ENCODE data around the gene PRSS23. TPM values are rescaled to one million over a fixed set of nuclear protein-coding genes. Genes with fewer than 3 reads are reported as not detected.

PRSS23 gene
- polyA plus RNA-seq, 1 donor from 2014 or later: 3.6 TPM

DNA sequence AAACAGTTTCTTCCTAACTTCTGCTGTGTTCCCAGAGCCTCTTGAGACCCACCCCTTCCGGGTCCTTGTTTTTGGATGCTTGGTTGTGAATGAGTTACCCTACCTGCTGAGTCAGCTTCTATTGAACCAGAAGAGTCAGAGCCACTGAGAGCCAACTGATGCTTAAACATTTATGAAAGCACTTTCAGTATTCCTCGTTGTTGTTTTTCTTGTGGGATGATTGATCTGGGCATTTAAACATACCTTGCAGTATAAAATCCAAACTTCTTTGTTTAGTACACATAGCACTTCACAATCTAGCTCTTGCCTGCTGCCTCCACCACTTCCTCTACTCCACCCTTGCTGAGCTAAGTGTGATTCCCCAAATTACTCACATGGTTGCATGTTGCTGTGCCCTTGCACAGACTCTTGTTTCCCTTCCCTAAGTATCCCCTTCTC lies 5.5 kb downstream of the PRSS23 start:
- H3F3A ChIP-seq (ENCODE audit: insufficient read depth, low read length, poor library complexity, severe bottlenecking): no peaks in the 10 kb centered on the region
- no peaks in the 10 kb centered on the region for H4K20me1 ChIP-seq (ENCODE audit: insufficient read depth)
- no peak overlapping the region for H3K4me3 ChIP-seq (ENCODE audit: low read length)
- no peak overlapping the region for H3K27ac ChIP-seq (ENCODE audit: low read length)
- H3K9me3 ChIP-seq (ENCODE audit: low read length): no peaks in the 10 kb centered on the region
- H3K27me3 ChIP-seq (ENCODE audit: insufficient read depth, low read depth, low read length): no peaks in the 10 kb centered on the region
- peaks cover 47% of the 10 kb centered on the region for H3K79me2 ChIP-seq (replicated peaks; ENCODE audit: insufficient read depth, low read length)
- H3K9ac ChIP-seq (ENCODE audit: low read length): no peak overlapping the region
- no peak overlapping the region for H2AFZ ChIP-seq (ENCODE audit: low read depth, low read length)
- no peaks in the 10 kb centered on the region for H3K36me3 ChIP-seq (ENCODE audit: insufficient read depth, low read length)
- no peak overlapping the region for H3K4me2 ChIP-seq (ENCODE audit: low read length)
- TF ChIP-seq, protein P1, sequence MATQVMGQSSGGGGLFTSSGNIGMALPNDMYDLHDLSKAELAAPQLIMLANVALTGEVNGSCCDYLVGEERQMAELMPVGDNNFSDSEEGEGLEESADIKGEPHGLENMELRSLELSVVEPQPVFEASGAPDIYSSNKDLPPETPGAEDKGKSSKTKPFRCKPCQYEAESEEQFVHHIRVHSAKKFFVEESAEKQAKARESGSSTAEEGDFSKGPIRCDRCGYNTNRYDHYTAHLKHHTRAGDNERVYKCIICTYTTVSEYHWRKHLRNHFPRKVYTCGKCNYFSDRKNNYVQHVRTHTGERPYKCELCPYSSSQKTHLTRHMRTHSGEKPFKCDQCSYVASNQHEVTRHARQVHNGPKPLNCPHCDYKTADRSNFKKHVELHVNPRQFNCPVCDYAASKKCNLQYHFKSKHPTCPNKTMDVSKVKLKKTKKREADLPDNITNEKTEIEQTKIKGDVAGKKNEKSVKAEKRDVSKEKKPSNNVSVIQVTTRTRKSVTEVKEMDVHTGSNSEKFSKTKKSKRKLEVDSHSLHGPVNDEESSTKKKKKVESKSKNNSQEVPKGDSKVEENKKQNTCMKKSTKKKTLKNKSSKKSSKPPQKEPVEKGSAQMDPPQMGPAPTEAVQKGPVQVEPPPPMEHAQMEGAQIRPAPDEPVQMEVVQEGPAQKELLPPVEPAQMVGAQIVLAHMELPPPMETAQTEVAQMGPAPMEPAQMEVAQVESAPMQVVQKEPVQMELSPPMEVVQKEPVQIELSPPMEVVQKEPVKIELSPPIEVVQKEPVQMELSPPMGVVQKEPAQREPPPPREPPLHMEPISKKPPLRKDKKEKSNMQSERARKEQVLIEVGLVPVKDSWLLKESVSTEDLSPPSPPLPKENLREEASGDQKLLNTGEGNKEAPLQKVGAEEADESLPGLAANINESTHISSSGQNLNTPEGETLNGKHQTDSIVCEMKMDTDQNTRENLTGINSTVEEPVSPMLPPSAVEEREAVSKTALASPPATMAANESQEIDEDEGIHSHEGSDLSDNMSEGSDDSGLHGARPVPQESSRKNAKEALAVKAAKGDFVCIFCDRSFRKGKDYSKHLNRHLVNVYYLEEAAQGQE (IDR thresholded peaks at IDR 0.05; ENCODE audit: borderline replicate concordance): no peak
- TF ChIP-seq EP300 (conservative IDR thresholded peaks at IDR 0.05; ENCODE audit: poor library complexity, severe bottlenecking) (no peak), RAD21 (conservative IDR thresholded peaks at IDR 0.05) (no peak), EZH2 (IDR thresholded peaks at IDR 0.05; ENCODE audit: borderline replicate concordance, insufficient read depth, low read length, poor library complexity, severe bottlenecking) (no peak), SMC3 (conservative IDR thresholded peaks at IDR 0.05; ENCODE audit: poor library complexity) (no peak), TAF1 (IDR thresholded peaks at IDR 0.05; ENCODE audit: low read depth) (no peak), POLR2AphosphoS5 (IDR thresholded peaks at IDR 0.05) (no peak), MXI1 (conservative IDR thresholded peaks at IDR 0.05; ENCODE audit: poor library complexity, severe bottlenecking) (no peak)
- H3K9me2 ChIP-seq (ENCODE audit: insufficient read depth, low read length): no peaks in the 10 kb centered on the region

DNA sequence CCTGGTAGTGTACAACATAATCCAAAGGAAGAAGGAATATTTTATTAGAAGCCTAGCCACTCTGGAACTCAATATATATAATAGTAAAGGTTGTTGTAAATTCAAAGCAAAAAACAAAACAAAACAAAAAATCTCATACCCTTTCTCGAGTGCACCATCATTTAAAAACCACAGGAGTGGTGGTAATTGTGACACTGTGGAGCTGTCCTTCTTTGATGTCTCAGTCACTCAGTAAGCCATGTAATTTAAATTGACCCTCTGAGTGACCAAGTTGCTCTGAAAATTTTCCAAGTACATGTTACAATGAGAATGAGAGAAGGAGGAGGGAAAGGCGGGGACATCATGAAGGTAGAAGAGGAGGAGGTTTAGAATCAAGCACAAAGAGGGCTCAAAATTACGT lies 6.6 kb downstream of the PRSS23 start:
- Histone ChIP-seq H3K27me3 (ENCODE audit: insufficient read depth, low read depth, low read length) (no peaks in the 10 kb centered on the region), H3K79me2 (replicated peaks; ENCODE audit: insufficient read depth, low read length) (peaks cover 44% of the 10 kb centered on the region), H3K9me3 (ENCODE audit: low read length) (no peaks in the 10 kb centered on the region), H3K4me2 (ENCODE audit: low read length) (no peak overlapping the region), H3K27ac (ENCODE audit: low read length) (no peak overlapping the region), H3K4me3 (ENCODE audit: low read length) (no peak overlapping the region), H4K20me1 (ENCODE audit: insufficient read depth) (no peaks in the 10 kb centered on the region), H2AFZ (ENCODE audit: low read depth, low read length) (no peak overlapping the region), H3K9ac (ENCODE audit: low read length) (no peak overlapping the region), H3K36me3 (ENCODE audit: insufficient read depth, low read length) (no peaks in the 10 kb centered on the region), H3K9me2 (ENCODE audit: insufficient read depth, low read length) (no peaks in the 10 kb centered on the region), H3F3A (ENCODE audit: insufficient read depth, low read length, poor library complexity, severe bottlenecking) (no peaks in the 10 kb centered on the region)
- TF ChIP-seq, protein P1 (IDR thresholded peaks at IDR 0.05; ENCODE audit: borderline replicate concordance): no peak
- TF ChIP-seq SMC3 (conservative IDR thresholded peaks at IDR 0.05; ENCODE audit: poor library complexity): no peak

All from neural cell (in vitro differentiated cells).